Ishikawa (cell line): ENCODE measurements around the gene NDUFA7.

Source experiments
- CEBPB ChIP-seq: IDR thresholded peaks from 2 replicates; pipeline ENCODE4 v1.6.1; 2012
- EGR1 ChIP-seq: IDR thresholded peaks from 2 replicates; pipeline ENCODE4 v1.6.1; 2012
- EP300 ChIP-seq: IDR thresholded peaks from 2 replicates; pipeline ENCODE4 v1.6.1; 2012; ENCODE audit warnings: borderline replicate concordance
- TAF1 ChIP-seq: IDR thresholded peaks from 2 replicates; pipeline ENCODE4 v1.6.1; 2012; ENCODE audit warnings: low read depth, mild to moderate bottlenecking
- TCF12 ChIP-seq: IDR thresholded peaks from 2 replicates; pipeline ENCODE4 v1.6.1; 2012; ENCODE audit warnings: low read depth
- YY1 ChIP-seq: IDR thresholded peaks from 2 replicates; pipeline ENCODE4 v1.6.1; 2012; ENCODE audit warnings: low read depth
- TF ChIP-seq, protein P1 (sequence below): IDR thresholded peaks from 2 replicates; pipeline ENCODE4 v1.6.1; 2012
- TF ChIP-seq, protein P2 (sequence below): IDR thresholded peaks from 2 replicates; pipeline ENCODE4 v1.6.1; 2012

DNA sequence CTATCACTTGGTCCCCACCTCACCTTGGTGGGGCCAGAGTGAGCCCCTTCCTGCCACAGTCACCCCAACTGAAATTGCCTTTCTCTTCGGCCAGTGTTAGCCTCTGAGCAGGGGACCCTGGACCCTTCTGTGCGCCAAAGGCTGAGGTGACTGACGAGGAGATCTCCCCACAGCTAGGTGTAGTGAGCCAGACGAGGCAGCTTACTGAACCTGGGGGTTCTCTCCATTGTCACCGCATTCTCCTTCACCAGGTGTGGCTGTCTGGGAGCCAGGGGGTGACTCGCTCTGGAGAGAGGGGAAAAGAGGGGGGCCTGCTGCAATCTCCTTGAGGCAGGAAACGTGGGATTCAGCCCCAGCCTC is 1.4 kb upstream of the NDUFA7 start:
- no peak for TF ChIP-seq EP300
- no peak for TF ChIP-seq TAF1
- TF ChIP-seq CEBPB = no peak
- TF ChIP-seq, protein P1, sequence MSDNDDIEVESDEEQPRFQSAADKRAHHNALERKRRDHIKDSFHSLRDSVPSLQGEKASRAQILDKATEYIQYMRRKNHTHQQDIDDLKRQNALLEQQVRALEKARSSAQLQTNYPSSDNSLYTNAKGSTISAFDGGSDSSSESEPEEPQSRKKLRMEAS = no peak
- no peak for TF ChIP-seq YY1
- no peak for TF ChIP-seq TCF12
- no peak for TF ChIP-seq EGR1
- TF ChIP-seq, protein P2, sequence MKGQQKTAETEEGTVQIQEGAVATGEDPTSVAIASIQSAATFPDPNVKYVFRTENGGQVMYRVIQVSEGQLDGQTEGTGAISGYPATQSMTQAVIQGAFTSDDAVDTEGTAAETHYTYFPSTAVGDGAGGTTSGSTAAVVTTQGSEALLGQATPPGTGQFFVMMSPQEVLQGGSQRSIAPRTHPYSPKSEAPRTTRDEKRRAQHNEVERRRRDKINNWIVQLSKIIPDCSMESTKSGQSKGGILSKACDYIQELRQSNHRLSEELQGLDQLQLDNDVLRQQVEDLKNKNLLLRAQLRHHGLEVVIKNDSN = no peak
